Stimulated activated naive CD8-positive, alpha-beta T cell treated with anti-CD3 and anti-CD28 coated beads, Interleukin-15, Interleukin-2, amounts not matched to agents 100 ng/mL and 50 ng/mL, for 24 hours (primary cell): ENCODE results near the gene ADCY9.
A peak's percentile ranks its signal among the peaks of the same experiment; 100 is the strongest.
"Not testable (repeated sequence)": the region's sequence is repeated elsewhere in the genome, so short reads cannot be mapped to it uniquely, and the experiment has no call there.

Experiments
- H3K27ac Mint-ChIP-seq: one replicate; pipeline ENCODE4 v1.8.0; 2021; ENCODE audit warnings: mild to moderate bottlenecking, mixed read lengths
- H3K27me3 Mint-ChIP-seq: one replicate; pipeline ENCODE4 v1.8.0; 2021; ENCODE audit warnings: mixed read lengths
- H3K36me3 Mint-ChIP-seq: one replicate; pipeline ENCODE4 v1.8.0; 2021; ENCODE audit warnings: low read depth, mixed read lengths
- H3K4me1 Mint-ChIP-seq: one replicate; pipeline ENCODE4 v1.8.0; 2021; ENCODE audit warnings: low read depth, mixed read lengths
- H3K4me3 Mint-ChIP-seq: one replicate; pipeline ENCODE4 v1.8.0; 2021; ENCODE audit warnings: mild to moderate bottlenecking, mixed read lengths
- H3K9me3 Mint-ChIP-seq: one replicate; pipeline ENCODE4 v1.8.0; 2021; ENCODE audit warnings: mixed read lengths

ADCY9 gene

DNA sequence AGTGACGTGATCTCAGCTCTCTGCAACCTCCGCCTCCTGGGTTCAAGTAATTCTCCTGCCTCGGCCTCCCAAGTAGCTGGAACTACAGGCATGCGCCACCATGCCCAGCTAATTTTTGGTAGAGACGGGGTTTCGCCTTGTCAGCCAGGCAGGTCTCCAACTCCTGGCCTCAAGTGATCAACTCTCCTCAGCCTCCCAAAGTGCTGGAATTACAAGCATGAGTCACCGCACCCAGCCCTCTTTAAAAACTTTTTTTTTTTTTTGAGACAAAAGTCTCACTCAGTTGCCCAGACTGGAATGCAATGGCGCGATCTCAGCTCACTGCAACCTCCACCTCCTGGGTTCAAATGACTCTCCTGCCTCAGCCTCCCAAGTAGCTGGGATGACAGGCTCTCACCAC is 43.1 kb downstream of the ADCY9 start:
- H3K36me3 Mint-ChIP-seq, H3K4me3 Mint-ChIP-seq, H3K9me3 Mint-ChIP-seq, H3K27ac Mint-ChIP-seq, H3K27me3 Mint-ChIP-seq: not testable (repeated sequence)
- H3K4me1 Mint-ChIP-seq: peaks cover 13% of the 10 kb centered on the region

DNA sequence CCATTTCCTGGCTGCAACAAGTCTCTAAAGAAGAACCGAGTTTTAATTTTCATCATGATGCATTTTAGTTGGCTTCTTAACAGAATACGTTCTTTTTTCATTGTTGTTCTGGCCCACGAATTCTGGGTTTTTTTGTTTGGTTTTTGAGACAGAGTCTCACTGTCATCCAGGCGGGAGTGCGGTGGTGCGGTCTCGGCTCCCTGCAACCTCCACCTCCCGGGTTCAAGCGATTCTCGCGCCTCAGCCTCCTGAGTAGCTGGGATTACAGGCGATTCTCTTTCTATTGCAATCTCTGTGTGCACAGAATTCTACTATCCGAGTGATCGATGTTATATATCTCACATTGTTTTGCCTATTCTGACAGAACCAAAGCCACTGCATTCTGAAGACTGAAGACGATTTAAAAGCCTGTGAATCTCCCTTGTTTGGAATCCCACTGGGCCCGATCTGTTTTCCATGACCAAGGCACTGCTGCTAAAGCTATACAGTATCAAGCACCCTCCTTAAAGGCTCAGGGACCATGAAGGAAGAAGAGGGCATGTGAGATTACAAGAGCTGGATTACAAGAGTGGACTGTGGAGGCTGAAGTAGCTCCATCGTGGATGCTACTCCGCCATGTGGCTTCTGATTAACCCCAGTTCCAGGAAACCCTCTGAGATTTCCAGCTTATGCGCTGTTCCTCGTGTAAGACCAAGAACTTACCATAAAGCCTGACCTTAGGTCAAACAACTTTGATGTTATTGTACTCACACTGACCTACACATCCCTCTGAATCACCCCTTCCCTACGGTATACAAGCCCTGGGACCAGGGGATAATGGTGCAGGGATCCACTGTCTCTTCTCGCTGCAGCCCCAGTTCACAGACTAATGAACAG is 44.3 kb downstream of the ADCY9 start:
- no peaks in the 10 kb centered on the region for H3K36me3 Mint-ChIP-seq
- peaks cover under 1% of the 10 kb centered on the region for H3K4me1 Mint-ChIP-seq
- H3K27me3 Mint-ChIP-seq: no peaks in the 10 kb centered on the region
- H3K4me3 Mint-ChIP-seq: no peak overlapping the region
- H3K9me3 Mint-ChIP-seq: no peaks in the 10 kb centered on the region
- H3K27ac Mint-ChIP-seq: no peak overlapping the region

- Mint-ChIP-seq H3K4me3 (no peak overlapping the region), H3K4me1 (peaks cover 4% of the 10 kb centered on the region), H3K27ac (no peak overlapping the region), H3K9me3 (no peaks in the 10 kb centered on the region), H3K36me3 (no peaks in the 10 kb centered on the region), H3K27me3 (no peaks in the 10 kb centered on the region)
These were observed 45.3 kb downstream of the ADCY9 start for GRCh38 chr16:4070936-4071335.

- H3K27ac Mint-ChIP-seq: no peak overlapping the region
- H3K36me3 Mint-ChIP-seq: peaks cover 18% of the 10 kb centered on the region
- peaks cover 13% of the 10 kb centered on the region for H3K9me3 Mint-ChIP-seq
- no peak overlapping the region for H3K4me3 Mint-ChIP-seq
- H3K27me3 Mint-ChIP-seq: no peaks in the 10 kb centered on the region
- H3K4me1 Mint-ChIP-seq: peaks cover 17% of the 10 kb centered on the region
These were observed 48.8 kb downstream of the ADCY9 start for GRCh38 chr16:4067262-4068001.

- no peaks in the 10 kb centered on the region for H3K27me3 Mint-ChIP-seq
- H3K36me3 Mint-ChIP-seq: peaks cover 37% of the 10 kb centered on the region
- peaks cover 32% of the 10 kb centered on the region for H3K9me3 Mint-ChIP-seq
- peak overlapping the region; percentile 78 for H3K4me3 Mint-ChIP-seq
- peak overlapping the region; percentile 81 for H3K27ac Mint-ChIP-seq
- peaks cover 28% of the 10 kb centered on the region for H3K4me1 Mint-ChIP-seq
These were observed 51.3 kb downstream of the ADCY9 start for GRCh38 chr16:4064950-4065352.

DNA sequence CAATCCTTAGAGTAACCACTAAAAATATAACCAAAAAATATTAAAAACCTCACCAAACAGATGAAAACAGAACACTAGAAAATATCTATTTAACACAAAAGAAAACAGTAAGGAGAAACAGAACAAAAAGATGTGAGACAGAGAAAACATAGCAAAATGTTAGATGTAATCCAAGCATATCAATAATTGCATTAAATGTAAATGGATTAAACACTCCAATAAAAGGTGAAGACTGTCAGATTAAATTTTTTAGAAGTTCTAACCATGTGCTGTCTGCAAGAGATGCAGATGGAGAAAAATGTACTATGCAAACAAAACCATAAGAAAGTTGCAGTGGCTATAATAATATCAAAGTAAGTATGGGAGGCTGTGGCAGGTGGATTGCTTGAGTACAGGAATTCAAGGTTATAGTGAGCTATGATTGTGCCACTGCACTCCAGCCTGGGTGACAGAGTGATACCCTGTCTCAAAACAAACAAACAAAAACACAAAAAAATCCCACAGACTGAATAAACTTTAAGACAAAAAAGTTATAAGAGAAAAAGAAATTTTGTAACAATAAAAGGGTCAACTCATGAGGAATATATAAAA is 53.9 kb downstream of the ADCY9 start:
- H3K4me3 Mint-ChIP-seq: no peak overlapping the region
- peaks cover 40% of the 10 kb centered on the region for H3K4me1 Mint-ChIP-seq
- H3K9me3 Mint-ChIP-seq: peaks cover 38% of the 10 kb centered on the region
- no peak overlapping the region for H3K27ac Mint-ChIP-seq
- H3K36me3 Mint-ChIP-seq: peaks cover 41% of the 10 kb centered on the region
- H3K27me3 Mint-ChIP-seq: no peaks in the 10 kb centered on the region

- peaks cover 38% of the 10 kb centered on the region for H3K9me3 Mint-ChIP-seq
- no peak overlapping the region for H3K27ac Mint-ChIP-seq
- H3K36me3 Mint-ChIP-seq: peaks cover 41% of the 10 kb centered on the region
- no peak overlapping the region for H3K4me3 Mint-ChIP-seq
- peaks cover 35% of the 10 kb centered on the region for H3K4me1 Mint-ChIP-seq
- no peaks in the 10 kb centered on the region for H3K27me3 Mint-ChIP-seq
These were observed 55.4 kb downstream of the ADCY9 start for GRCh38 chr16:4060823-4061222.

DNA sequence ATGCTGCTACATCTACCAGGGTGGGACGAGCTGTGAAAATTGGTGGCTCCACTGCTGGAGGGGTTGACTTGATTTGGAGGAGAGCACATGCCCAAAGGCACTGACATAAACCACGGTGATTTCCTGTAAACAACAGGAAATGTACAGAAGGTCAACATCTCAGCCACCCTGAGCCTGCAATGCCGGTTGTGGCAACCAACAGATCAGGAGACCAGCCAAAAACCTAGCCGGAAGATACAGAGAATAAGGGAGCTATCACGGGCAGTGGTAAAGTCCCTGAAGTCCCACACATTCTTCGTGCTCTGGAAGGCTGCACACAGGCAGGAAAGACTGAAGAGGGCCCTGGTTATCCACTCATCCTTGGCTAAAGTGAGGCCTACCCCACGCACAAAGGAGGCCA is 56.2 kb downstream of the ADCY9 start:
- H3K27me3 Mint-ChIP-seq: no peaks in the 10 kb centered on the region
- peaks cover 31% of the 10 kb centered on the region for H3K4me1 Mint-ChIP-seq
- peaks cover 38% of the 10 kb centered on the region for H3K9me3 Mint-ChIP-seq
- peaks cover 38% of the 10 kb centered on the region for H3K36me3 Mint-ChIP-seq
- H3K4me3 Mint-ChIP-seq: no peak overlapping the region
- H3K27ac Mint-ChIP-seq: peak overlapping the region; percentile 16

GRCh38 chr16:4058386-4058785 is 57.9 kb downstream of the ADCY9 start:
- Mint-ChIP-seq H3K4me3 (no peak overlapping the region), H3K4me1 (peaks cover 31% of the 10 kb centered on the region), H3K9me3 (peaks cover 33% of the 10 kb centered on the region), H3K36me3 (peaks cover 31% of the 10 kb centered on the region), H3K27ac (no peak overlapping the region), H3K27me3 (no peaks in the 10 kb centered on the region)

DNA sequence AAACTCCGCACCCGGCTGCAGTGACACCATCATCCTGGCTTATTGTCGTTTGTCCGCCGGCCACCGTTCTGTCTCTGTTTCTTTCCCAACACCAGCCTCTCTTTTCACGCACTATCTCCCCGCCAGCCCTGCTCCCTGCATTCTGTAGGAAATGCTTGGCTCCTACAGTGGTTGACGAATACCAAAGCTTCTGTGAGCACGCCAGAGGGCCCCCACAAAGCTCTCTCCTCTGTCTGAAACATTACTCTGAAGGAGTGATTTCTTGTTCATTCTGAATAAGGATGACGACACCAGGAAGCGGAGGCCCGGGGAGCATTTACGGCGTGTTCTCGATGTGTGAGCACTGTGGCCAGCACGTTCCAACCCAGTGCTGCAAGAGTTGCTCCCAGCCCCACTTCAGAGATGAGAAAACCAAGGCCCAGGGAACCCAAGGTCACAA is 58.8 kb downstream of the ADCY9 start:
- no peak overlapping the region for H3K27ac Mint-ChIP-seq
- H3K36me3 Mint-ChIP-seq: peaks cover 24% of the 10 kb centered on the region
- peaks cover 36% of the 10 kb centered on the region for H3K4me1 Mint-ChIP-seq
- H3K9me3 Mint-ChIP-seq: peaks cover 25% of the 10 kb centered on the region
- no peaks in the 10 kb centered on the region for H3K27me3 Mint-ChIP-seq
- H3K4me3 Mint-ChIP-seq: no peak overlapping the region

DNA sequence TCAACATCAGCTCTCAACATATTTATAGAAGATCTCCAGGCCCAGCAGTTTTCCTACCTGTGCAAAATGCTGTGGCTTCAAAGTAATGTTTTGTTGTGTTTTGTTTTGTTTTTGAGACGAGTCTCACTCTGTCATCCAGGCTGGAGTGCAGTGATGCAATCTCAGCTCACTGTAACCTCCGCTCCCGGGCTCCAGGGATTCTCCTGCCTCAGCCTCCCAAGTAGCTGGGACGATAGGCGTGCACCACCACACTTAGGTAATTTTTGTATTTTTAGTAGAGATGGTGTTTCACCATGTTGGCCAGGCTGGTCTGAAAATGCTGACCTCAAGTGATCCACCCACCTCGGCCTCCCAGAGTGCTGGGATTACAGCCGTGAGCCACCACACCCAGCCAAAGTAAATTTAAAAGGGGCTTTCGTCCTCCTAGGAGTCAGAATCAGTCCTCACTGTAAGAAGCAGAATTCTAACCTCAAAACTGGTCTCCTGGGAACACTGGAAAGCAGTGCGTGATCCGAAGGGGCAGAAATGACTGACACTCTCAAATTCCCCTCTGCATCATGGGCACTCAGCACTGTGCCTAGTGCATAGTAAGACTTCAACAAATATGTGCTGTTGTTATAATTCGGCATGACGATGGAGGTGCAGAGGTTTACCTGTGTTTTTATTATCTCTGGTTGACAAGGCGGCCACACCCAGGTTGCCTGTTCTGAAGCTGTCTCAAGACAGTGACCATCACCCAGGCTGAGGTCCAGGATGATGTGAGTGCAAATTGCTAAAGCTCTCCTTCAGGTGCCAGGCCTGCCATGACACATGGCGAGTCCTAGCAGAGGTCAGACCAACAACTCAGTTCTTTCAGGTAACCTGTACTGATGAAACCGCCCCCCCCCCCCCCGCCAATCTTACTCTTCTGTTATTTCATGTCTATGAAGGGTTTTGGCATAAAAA is 59.8 kb downstream of the ADCY9 start:
- Mint-ChIP-seq H3K9me3 (peaks cover 16% of the 10 kb centered on the region), H3K4me3 (no peak overlapping the region), H3K27me3 (no peaks in the 10 kb centered on the region), H3K27ac (no peak overlapping the region), H3K36me3 (peaks cover 15% of the 10 kb centered on the region), H3K4me1 (peaks cover 36% of the 10 kb centered on the region)

GRCh38 chr16:4055748-4056147 is 60.5 kb downstream of the ADCY9 start:
- peaks cover 8% of the 10 kb centered on the region for H3K36me3 Mint-ChIP-seq
- H3K9me3 Mint-ChIP-seq: peaks cover 11% of the 10 kb centered on the region
- H3K4me1 Mint-ChIP-seq: peaks cover 34% of the 10 kb centered on the region
- H3K4me3 Mint-ChIP-seq: no peak overlapping the region
- no peak overlapping the region for H3K27ac Mint-ChIP-seq
- no peaks in the 10 kb centered on the region for H3K27me3 Mint-ChIP-seq

DNA sequence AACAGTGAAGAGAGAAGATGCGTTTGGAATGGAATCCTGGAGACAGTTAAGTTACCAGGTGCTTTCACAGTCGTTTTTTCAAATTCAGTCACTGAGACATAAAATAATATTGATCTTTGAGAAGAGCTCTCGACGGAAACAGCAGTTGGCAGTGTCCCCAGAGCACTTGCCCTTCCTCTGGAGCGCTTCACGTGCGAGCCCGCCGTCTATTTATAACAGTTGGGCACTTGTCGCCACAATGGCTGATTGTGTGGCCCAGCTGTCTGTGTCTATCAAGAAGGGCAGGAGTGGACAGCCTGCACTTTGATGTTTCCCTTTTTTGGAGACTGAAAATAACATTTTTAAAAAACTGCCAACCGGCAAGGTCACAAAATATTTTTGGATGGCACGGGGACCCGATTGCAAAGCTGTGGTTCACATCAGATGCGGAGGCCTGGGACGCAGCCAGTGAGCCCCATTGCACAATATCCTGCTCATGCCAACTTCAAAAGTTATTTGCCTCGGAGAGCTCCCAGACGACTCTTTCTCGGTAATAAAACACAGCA is 62.9 kb downstream of the ADCY9 start:
- Mint-ChIP-seq H3K27me3 (no peaks in the 10 kb centered on the region), H3K4me1 (peaks cover 13% of the 10 kb centered on the region), H3K27ac (no peak overlapping the region), H3K4me3 (no peak overlapping the region), H3K9me3 (no peaks in the 10 kb centered on the region), H3K36me3 (no peaks in the 10 kb centered on the region)

GRCh38 chr16:4052801-4053293 is 63.4 kb downstream of the ADCY9 start:
- no peak overlapping the region for H3K4me3 Mint-ChIP-seq

More at GRCh38 chr16:4052801-4053293, 63.4 kb downstream of the ADCY9 start:
- Mint-ChIP-seq H3K36me3 (no peaks in the 10 kb centered on the region), H3K27ac (no peak overlapping the region), H3K27me3 (no peaks in the 10 kb centered on the region), H3K4me1 (peaks cover 13% of the 10 kb centered on the region), H3K9me3 (no peaks in the 10 kb centered on the region)
